ENCODE data around the gene DCAF4. TPM values are rescaled to one million over a fixed set of nuclear protein-coding genes. Genes with fewer than 3 reads are reported as not detected.
"Not testable (repeated sequence)": the region's sequence is repeated elsewhere in the genome, so short reads cannot be mapped to it uniquely, and the experiment has no call there.

The DCAF4 gene
- total RNA-seq, 4 donors from 2014 or later: 11.2 to 49.5 (median 27.6) TPM

DNA sequence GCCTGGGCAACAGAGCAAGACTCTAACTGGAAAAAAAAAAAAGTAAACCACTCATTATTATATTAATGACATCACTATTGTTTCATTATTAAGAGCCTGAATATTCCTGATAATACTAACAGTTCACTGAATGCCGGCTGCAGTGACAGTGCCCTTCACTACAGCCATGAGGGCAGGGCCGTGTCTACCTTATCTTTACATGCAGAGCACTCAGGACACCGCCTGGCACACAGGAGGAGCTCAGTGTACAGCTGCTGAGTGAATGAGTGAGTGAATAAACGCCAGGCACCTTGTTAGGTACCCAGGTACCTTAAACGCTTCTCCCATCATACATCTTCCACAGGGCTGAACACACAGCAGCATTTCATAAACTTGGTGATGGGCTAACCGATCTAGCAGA is 77.4 kb downstream of the DCAF4 start:
- no peak for TF ChIP-seq POLR2A (IDR thresholded peaks at IDR 0.05)
- TF ChIP-seq, protein P1, sequence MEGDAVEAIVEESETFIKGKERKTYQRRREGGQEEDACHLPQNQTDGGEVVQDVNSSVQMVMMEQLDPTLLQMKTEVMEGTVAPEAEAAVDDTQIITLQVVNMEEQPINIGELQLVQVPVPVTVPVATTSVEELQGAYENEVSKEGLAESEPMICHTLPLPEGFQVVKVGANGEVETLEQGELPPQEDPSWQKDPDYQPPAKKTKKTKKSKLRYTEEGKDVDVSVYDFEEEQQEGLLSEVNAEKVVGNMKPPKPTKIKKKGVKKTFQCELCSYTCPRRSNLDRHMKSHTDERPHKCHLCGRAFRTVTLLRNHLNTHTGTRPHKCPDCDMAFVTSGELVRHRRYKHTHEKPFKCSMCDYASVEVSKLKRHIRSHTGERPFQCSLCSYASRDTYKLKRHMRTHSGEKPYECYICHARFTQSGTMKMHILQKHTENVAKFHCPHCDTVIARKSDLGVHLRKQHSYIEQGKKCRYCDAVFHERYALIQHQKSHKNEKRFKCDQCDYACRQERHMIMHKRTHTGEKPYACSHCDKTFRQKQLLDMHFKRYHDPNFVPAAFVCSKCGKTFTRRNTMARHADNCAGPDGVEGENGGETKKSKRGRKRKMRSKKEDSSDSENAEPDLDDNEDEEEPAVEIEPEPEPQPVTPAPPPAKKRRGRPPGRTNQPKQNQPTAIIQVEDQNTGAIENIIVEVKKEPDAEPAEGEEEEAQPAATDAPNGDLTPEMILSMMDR (IDR thresholded peaks at IDR 0.05): no peak
- peaks cover 0 to 6% (median 0%) of the 10 kb centered on the region in 3 donors for H3K36me3 ChIP-seq
- H3K4me3 ChIP-seq: no peak overlapping the region
- no peak for DNase-seq
- H3K4me1 ChIP-seq: no peaks in the 10 kb centered on the region
- H3K27me3 ChIP-seq: no peaks in the 10 kb centered on the region
- H3K9me3 ChIP-seq: no peaks in the 10 kb centered on the region
- no peak overlapping the region for H3K27ac ChIP-seq

DNA sequence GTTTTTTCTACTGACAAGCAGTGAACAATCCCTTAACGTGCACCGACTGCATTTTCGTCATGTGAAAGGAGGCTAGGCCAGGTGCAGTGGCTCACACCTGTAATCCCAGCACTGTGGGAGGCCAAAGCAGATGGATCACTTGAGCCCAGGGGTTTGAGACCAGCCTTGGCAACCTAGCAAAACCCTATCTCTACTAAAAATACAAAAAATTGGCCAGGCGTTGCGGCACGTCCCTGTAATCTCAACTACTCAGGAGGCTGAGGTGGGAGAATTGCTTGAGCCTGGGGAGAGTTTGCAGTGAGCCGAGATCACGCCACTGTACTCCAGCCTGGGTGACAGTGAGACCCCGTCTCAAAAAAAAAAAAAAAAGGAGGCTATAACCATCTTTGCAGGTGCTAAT is 78.4 kb downstream of the DCAF4 start:
- DNase-seq, H3K27ac ChIP-seq, H3K4me3 ChIP-seq, H3K9me3 ChIP-seq, H3K36me3 ChIP-seq, H3K4me1 ChIP-seq, H3K27me3 ChIP-seq: not testable (repeated sequence)

DNA sequence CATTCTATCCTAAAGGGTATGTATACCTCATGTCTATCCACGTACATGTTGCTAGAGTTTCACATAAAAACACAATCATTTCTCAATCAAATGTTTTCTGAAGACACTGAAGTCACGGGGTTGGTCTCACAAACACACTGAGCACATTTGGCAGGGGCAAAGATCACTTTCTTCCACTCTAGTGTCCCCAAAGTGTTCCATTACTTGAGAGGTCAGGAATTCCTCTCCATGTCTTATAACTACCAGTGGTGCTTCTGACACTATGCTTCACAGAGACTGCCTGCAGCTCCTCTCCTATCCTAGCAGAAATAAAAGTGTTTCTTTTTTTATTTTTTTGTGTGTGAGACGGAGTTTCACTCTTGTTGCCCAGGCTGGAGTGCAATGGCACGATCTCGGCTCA is 81.6 kb downstream of the DCAF4 start:
- Histone ChIP-seq H3K27ac (peak overlapping the region in 1 of 4 donors; percentile 38), H3K4me3 (no peak overlapping the region), H3K27me3 (no peaks in the 10 kb centered on the region), H3K4me1 (no peaks in the 10 kb centered on the region), H3K9me3 (no peaks in the 10 kb centered on the region), H3K36me3 (peaks cover 0 to 5% (median 0%) of the 10 kb centered on the region in 3 donors)
- TF ChIP-seq POLR2A (IDR thresholded peaks at IDR 0.05): no peak
- TF ChIP-seq, protein P1 (IDR thresholded peaks at IDR 0.05): no peak
- DNase-seq: no peak

DNA sequence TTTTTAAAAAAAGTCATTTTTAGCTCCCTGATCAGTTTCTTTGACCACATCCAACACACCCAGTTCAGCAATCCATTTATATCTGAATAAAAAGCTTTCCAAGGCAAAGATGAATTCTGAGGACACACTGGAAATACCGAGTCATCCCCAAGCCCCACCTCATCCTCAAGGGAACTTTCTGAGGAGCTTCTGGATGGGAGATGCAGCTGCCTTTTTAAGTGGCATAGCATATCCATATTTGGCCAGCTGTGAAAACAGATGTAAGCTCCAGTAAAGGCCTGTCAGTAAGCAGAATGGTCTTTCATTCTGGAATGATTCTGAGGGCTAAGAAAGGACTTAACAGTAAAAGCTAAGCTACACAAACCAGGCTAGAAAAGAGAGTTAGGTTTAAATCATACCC is 82.2 kb downstream of the DCAF4 start:
- no peak for TF ChIP-seq POLR2A (IDR thresholded peaks at IDR 0.05)
- TF ChIP-seq, protein P1 (IDR thresholded peaks at IDR 0.05): no peak
- H3K36me3 ChIP-seq: peaks cover 0 to 12% (median 0%) of the 10 kb centered on the region in 3 donors
- no peaks in the 10 kb centered on the region for H3K27me3 ChIP-seq
- no peaks in the 10 kb centered on the region for H3K9me3 ChIP-seq
- no peak for DNase-seq
- H3K4me1 ChIP-seq: no peaks in the 10 kb centered on the region
- peak overlapping the region in 2 of 4 donors; percentile 38 to 46 for H3K27ac ChIP-seq
- H3K4me3 ChIP-seq: no peak overlapping the region

Other genes with a start within 250 kb of the DCAF4 start
- 10 to 100 TPM; 10.7 to 25.6 (median 17.9) TPM for gene DPF3, start 32.4 kb upstream of the DCAF4 start, total RNA-seq
- gene ZFYVE1, start 100.6 kb downstream of the DCAF4 start, total RNA-seq: 10 to 100 TPM in 3 of 4 donors, 1 to 10 TPM in 1; 8.3 to 32.5 (median 26.8) TPM
- gene RBM25, start 132.1 kb downstream of the DCAF4 start, total RNA-seq: 100 to 1,000 TPM in 1 of 4 donors, 10 to 100 TPM in 3; 73.2 to 364 (median 86.0) TPM
- 100 to 1,000 TPM in 2 of 4 donors, 10 to 100 TPM in 2; 32.2 to 118 (median 100) TPM for gene PSEN1, start 210.0 kb downstream of the DCAF4 start, total RNA-seq